SK-N-SH (cell line): ENCODE measurements around the gene PEX1.

Experiments used
- CTCF ChIP-seq: fragments of 200-600 bp; sonication (generic); IDR thresholded peaks from 2 replicates; pipeline ENCODE4 v1.6.1; 2017; ENCODE audit warnings: antibody characterized with exemption, mild to moderate bottlenecking, moderate library complexity
- ELF1 ChIP-seq: IDR thresholded peaks from 2 replicates; pipeline ENCODE4 v1.4.0; 2012
- FOSL2 ChIP-seq: IDR thresholded peaks from 2 replicates; pipeline ENCODE4 v1.4.0; 2012; ENCODE audit warnings: low read depth, mild to moderate bottlenecking, moderate library complexity, borderline replicate concordance
- JUND ChIP-seq: IDR thresholded peaks from 2 replicates; pipeline ENCODE4 v1.4.0; 2012
- NFIC ChIP-seq: IDR thresholded peaks from 2 replicates; pipeline ENCODE4 v1.4.0; 2012; ENCODE audit warnings: borderline replicate concordance
- REST ChIP-seq: IDR thresholded peaks from 2 replicates; pipeline ENCODE4 v1.6.1; 2012; ENCODE audit warnings: mild to moderate bottlenecking, low read depth, low read length, moderate library complexity
- RFX5 ChIP-seq: IDR thresholded peaks from 2 replicates; pipeline ENCODE4 v1.6.1; 2012; ENCODE audit warnings: mild to moderate bottlenecking, improper control_type of control experiment, low read length
- RXRA ChIP-seq: IDR thresholded peaks from 2 replicates; pipeline ENCODE4 v1.4.0; 2012; ENCODE audit warnings: low read depth, mild to moderate bottlenecking, borderline replicate concordance
- SIN3A ChIP-seq: IDR thresholded peaks from 2 replicates; pipeline ENCODE4 v1.6.1; 2012; ENCODE audit warnings: low read depth, mild to moderate bottlenecking, low read length, moderate library complexity, borderline replicate concordance
- TAF1 ChIP-seq: IDR thresholded peaks from 2 replicates; pipeline ENCODE4 v1.6.1; 2012; ENCODE audit warnings: low read depth, mild to moderate bottlenecking, low read length, moderate library complexity, borderline replicate concordance
- TCF12 ChIP-seq: IDR thresholded peaks from 2 replicates; pipeline ENCODE4 v1.4.0; 2012
- TEAD4 ChIP-seq: IDR thresholded peaks from 2 replicates; pipeline ENCODE4 v1.4.0; 2012; ENCODE audit warnings: mild to moderate bottlenecking, borderline replicate concordance; ENCODE audit not compliant: insufficient read depth
- USF2 ChIP-seq: fragments of 150-350 bp; IDR thresholded peaks from 2 replicates; pipeline ENCODE4 v1.6.1; 2017; ENCODE audit warnings: antibody characterized with exemption, low read length, low read depth, borderline replicate concordance

DNA sequence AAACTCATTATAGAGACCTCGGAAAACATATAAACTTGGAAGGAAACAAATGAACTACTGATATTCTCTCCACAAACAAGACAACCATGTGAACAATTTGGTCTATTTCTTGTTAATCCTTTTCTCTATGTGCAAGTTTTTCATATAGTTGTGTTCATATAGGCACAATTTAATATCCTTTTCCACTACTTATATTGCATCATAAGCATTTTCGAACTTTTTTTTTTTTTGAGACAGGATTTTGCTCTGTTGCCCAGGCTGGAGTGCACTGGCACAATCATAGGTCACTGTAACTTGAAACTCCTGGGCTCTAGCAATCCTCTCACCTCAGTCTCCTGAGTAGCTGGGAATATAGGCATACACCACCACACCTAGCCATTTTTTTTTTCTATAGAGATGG, 5.2 kb downstream of the PEX1 start:
- TF ChIP-seq REST (no peak), CTCF (no peak), SIN3A (no peak), RXRA (no peak), TEAD4 (no peak), TAF1 (no peak), ELF1 (no peak), RFX5 (no peak), TCF12 (no peak), NFIC (no peak), FOSL2 (no peak), USF2 (no peak), JUND (no peak)
